SJCRH30 (cell line): ENCODE data around the gene RO60. TPM values are rescaled to one million over a fixed set of nuclear protein-coding genes. Genes with fewer than 3 reads are reported as not detected.

Experiments
- total RNA-seq: library from RNA; depleted of rRNA; stranded (reverse); fragments of >200 nt; shearing (Covaris generic); gene quantifications from 2 replicates; pipeline ENCODE4 v1.2.3, GENCODE V29; 2014; rRNA removed

Gene RO60
- total RNA-seq, 1 experiment from 2014 or later: 91.9 TPM

Other genes starting within 250 kb of the RO60 start
- 36.1 and 42.2 TPM in 2 replicates for gene UCHL5, start 252 bp upstream of the RO60 start, total RNA-seq
- gene GLRX2, start 45.8 kb downstream of the RO60 start, total RNA-seq: 25.8 and 29.2 TPM in 2 replicates
- 14.7 and 15.8 TPM in 2 replicates for gene CDC73, start 62.4 kb downstream of the RO60 start, total RNA-seq
- gene B3GALT2, start 127.0 kb downstream of the RO60 start, total RNA-seq: 0.81 and 1.5 TPM in 2 replicates